Hepatocyte (in vitro differentiated cells): Measurements from ENCODE around the gene ANKRD44. TPM values are rescaled to one million over a fixed set of nuclear protein-coding genes. Genes with fewer than 3 reads are reported as not detected.

ENCODE experiments used
- DNase-seq: peaks from one replicate; pipeline ENCODE4 v3.0.0-alpha.2; 2016; ENCODE audit warnings: low spot score
- H2AFZ ChIP-seq: fragments of 200-600 bp; sonication (generic); 2 replicates; pipeline ENCODE4 v1.6.0; 2016; ENCODE audit warnings: antibody characterized with exemption, mild to moderate bottlenecking
- H3K27ac ChIP-seq: fragments of 200-600 bp; sonication (generic); 2 replicates; pipeline ENCODE4 v1.5.1; 2016; ENCODE audit warnings: mild to moderate bottlenecking
- H3K27me3 ChIP-seq: fragments of 200-600 bp; sonication (generic); 2 replicates; pipeline ENCODE4 v1.6.1; 2016
- H3K36me3 ChIP-seq: fragments of 200-600 bp; sonication (generic); replicated peaks from 2 replicates; pipeline ENCODE4 v1.5.1; 2016; ENCODE audit warnings: low read depth; ENCODE audit not compliant: insufficient read depth
- H3K4me1 ChIP-seq: fragments of 200-600 bp; sonication (generic); 2 replicates; pipeline ENCODE4 v1.5.1; 2016; ENCODE audit warnings: mild to moderate bottlenecking, moderate library complexity; ENCODE audit not compliant: insufficient read depth
- H3K4me2 ChIP-seq: fragments of 200-600 bp; sonication (generic); 2 replicates; pipeline ENCODE4 v1.6.0; 2016
- H3K4me3 ChIP-seq: fragments of 200-600 bp; sonication (generic); 2 replicates; pipeline ENCODE4 v1.5.1; 2016; ENCODE audit warnings: mild to moderate bottlenecking
- H3K79me2 ChIP-seq: fragments of 200-600 bp; sonication (generic); 2 replicates; pipeline ENCODE4 v1.6.0; 2017; ENCODE audit warnings: mild to moderate bottlenecking
- H3K9me2 ChIP-seq: fragments of 200-600 bp; sonication (generic); replicated peaks from 2 replicates; pipeline ENCODE4 v1.6.0; 2017; ENCODE audit warnings: mild to moderate bottlenecking; ENCODE audit not compliant: insufficient read depth
- H3K9me3 ChIP-seq: fragments of 200-600 bp; sonication (generic); 2 replicates; pipeline ENCODE4 v1.5.1; 2016; ENCODE audit warnings: low read depth, mild to moderate bottlenecking
- H4K20me1 ChIP-seq: fragments of 200-600 bp; sonication (generic); 2 replicates; pipeline ENCODE4 v1.6.0; 2016; ENCODE audit warnings: mild to moderate bottlenecking; ENCODE audit not compliant: insufficient read depth, poor library complexity, severe bottlenecking
- EZH2 ChIP-seq: fragments of 200-600 bp; sonication (generic); IDR thresholded peaks from 2 replicates; pipeline ENCODE4 v1.6.1; 2016; ENCODE audit warnings: antibody characterized with exemption, mild to moderate bottlenecking, borderline replicate concordance
- EZH2phosphoT487 ChIP-seq: fragments of 200-600 bp; sonication (generic); IDR thresholded peaks from one replicate; pipeline ENCODE4 v1.6.1; 2018; ENCODE audit warnings: antibody characterized with exemption, mild to moderate bottlenecking, low read depth, moderate library complexity; ENCODE audit not compliant: unreplicated experiment, severe bottlenecking
- WGBS: methylation state at CpG from one replicate; pipeline ENCODE4 v1.1.6; 2016; ENCODE audit warnings: low lambda C conversion rate; ENCODE audit errors: missing lambda C conversion rate; 5-methylcytosine and 5-hydroxymethylcytosine counted together
- polyA plus RNA-seq: library from polyadenylated mRNA; unstranded; fragments of >200 nt; fragmentation: Nextera tagmentation; extraction: Ambion mirVana; gene quantifications from 2 replicates; pipeline ENCODE4 v1.2.1, GENCODE V29; 2016
- total RNA-seq: library from RNA; depleted of rRNA; stranded (reverse); fragments of >200 nt; gene quantifications from 2 replicates; pipeline ENCODE4 v1.2.3, GENCODE V29; 2014
- TF ChIP-seq, protein P1 (sequence below): fragments of 200-600 bp; sonication (generic); IDR thresholded peaks from 2 replicates; pipeline ENCODE4 v1.5.1; 2016; ENCODE audit warnings: antibody characterized with exemption, mild to moderate bottlenecking; ENCODE audit not compliant: poor library complexity

ANKRD44 gene
- total and polyA plus RNA-seq, 2 experiments from 2014 or later, result 5.9 to 9.1 TPM

DNA sequence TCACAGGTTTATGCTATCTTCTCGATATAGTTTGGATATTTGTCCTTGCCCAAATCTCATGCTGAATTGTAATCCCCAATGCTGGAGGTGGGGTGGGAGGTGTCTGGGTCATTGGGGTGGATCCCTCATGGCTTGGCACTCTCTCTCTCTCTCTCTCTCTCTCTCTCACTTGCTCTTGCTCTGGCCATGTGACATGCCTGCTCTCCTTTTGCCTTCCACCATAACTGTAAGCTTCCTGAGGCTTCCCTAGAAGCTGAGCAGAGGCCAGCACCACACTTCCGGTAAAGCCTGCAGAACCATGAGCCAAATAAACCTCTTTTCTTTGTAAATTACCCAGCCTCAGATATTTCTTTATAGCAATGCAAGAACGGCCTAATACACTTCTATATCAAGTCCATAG, 342.8 kb downstream of the ANKRD44 start:
- Histone ChIP-seq H3K27me3 (no peaks in the 10 kb centered on the region), H3K27ac (no peak overlapping the region), H3K4me3 (no peak overlapping the region), H4K20me1 (no peaks in the 10 kb centered on the region), H3K9me2 (no peaks in the 10 kb centered on the region), H3K36me3 (no peaks in the 10 kb centered on the region), H3K4me2 (no peak overlapping the region), H3K4me1 (peaks cover 19% of the 10 kb centered on the region), H3K9me3 (no peaks in the 10 kb centered on the region), H2AFZ (no peak overlapping the region), H3K79me2 (no peaks in the 10 kb centered on the region)
- no peak for DNase-seq
- TF ChIP-seq, protein P1, sequence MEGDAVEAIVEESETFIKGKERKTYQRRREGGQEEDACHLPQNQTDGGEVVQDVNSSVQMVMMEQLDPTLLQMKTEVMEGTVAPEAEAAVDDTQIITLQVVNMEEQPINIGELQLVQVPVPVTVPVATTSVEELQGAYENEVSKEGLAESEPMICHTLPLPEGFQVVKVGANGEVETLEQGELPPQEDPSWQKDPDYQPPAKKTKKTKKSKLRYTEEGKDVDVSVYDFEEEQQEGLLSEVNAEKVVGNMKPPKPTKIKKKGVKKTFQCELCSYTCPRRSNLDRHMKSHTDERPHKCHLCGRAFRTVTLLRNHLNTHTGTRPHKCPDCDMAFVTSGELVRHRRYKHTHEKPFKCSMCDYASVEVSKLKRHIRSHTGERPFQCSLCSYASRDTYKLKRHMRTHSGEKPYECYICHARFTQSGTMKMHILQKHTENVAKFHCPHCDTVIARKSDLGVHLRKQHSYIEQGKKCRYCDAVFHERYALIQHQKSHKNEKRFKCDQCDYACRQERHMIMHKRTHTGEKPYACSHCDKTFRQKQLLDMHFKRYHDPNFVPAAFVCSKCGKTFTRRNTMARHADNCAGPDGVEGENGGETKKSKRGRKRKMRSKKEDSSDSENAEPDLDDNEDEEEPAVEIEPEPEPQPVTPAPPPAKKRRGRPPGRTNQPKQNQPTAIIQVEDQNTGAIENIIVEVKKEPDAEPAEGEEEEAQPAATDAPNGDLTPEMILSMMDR, result no peak
- TF ChIP-seq EZH2 (no peak), EZH2phosphoT487 (no peak)
- whole genome bisulfite sequencing, result 91% methylated on average over 3 of the region's 3 CpGs

DNA sequence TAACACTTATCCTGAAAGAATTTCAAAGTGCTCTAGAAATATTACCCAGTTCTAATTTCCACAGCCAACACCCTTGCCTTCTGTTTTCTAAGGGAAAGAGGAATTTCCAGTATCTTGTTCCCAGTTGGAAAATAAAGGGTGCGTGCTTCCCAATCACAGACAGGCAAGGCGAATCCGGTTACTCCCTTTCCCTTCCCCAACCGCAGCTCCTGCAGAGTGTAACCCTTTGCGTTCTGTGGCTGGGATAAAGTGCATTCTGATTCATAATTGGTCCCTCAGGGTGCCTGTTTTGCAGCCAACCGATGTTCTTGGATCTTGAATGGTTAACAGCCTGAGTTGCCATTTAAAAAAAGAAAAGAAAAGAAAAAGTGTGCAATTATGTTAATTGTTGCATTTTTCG, 343.5 kb downstream of the ANKRD44 start:
- Histone ChIP-seq H3K27ac (peak overlapping the region; percentile 41), H3K4me2 (peak overlapping the region; percentile 71), H2AFZ (peak overlapping the region; percentile 65), H3K9me3 (no peaks in the 10 kb centered on the region), H3K36me3 (no peaks in the 10 kb centered on the region), H3K79me2 (no peaks in the 10 kb centered on the region), H3K4me3 (peak overlapping the region; percentile 15), H4K20me1 (no peaks in the 10 kb centered on the region), H3K9me2 (no peaks in the 10 kb centered on the region), H3K4me1 (peaks cover 19% of the 10 kb centered on the region), H3K27me3 (no peaks in the 10 kb centered on the region)
- DNase-seq, result no peak
- no peak for TF ChIP-seq EZH2phosphoT487
- TF ChIP-seq, protein P1, result no peak
- TF ChIP-seq EZH2, result no peak
- 20% methylated on average over 7 of the region's 7 CpGs for WGBS

DNA sequence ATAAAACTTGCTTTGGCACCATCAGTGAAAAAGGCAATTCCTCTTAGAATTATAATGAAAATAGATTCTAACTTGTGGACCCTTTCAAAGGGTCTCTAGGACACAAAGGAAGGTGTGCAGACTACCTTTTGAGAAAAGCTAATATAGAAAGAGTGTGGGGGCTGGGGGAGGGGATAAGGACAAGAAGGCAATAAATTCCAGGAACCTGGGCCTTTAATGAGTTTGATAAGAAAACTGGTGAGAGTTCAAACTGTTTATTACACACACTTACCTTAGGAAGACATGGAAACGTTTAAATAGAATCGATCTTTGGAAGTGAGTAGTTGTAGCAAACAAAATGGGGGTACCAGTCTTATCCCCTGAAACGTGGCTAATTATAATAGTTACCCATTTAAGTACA, 344.5 kb downstream of the ANKRD44 start:
- no peaks in the 10 kb centered on the region for H3K9me2 ChIP-seq
- 40% methylated on average over 3 of the region's 3 CpGs for WGBS
- DNase-seq, result no peak
- H3K79me2 ChIP-seq, result no peaks in the 10 kb centered on the region
- H3K9me3 ChIP-seq, result no peaks in the 10 kb centered on the region
- peaks cover 19% of the 10 kb centered on the region for H3K4me1 ChIP-seq
- H3K27ac ChIP-seq, result peak overlapping the region; percentile 56
- no peaks in the 10 kb centered on the region for H4K20me1 ChIP-seq
- no peaks in the 10 kb centered on the region for H3K27me3 ChIP-seq
- no peak for TF ChIP-seq EZH2
- no peak for TF ChIP-seq EZH2phosphoT487
- TF ChIP-seq, protein P1, result no peak
- H3K4me3 ChIP-seq, result no peak overlapping the region
- peak overlapping the region; percentile 71 for H3K4me2 ChIP-seq
- no peaks in the 10 kb centered on the region for H3K36me3 ChIP-seq
- peak overlapping the region; percentile 65 for H2AFZ ChIP-seq

DNA sequence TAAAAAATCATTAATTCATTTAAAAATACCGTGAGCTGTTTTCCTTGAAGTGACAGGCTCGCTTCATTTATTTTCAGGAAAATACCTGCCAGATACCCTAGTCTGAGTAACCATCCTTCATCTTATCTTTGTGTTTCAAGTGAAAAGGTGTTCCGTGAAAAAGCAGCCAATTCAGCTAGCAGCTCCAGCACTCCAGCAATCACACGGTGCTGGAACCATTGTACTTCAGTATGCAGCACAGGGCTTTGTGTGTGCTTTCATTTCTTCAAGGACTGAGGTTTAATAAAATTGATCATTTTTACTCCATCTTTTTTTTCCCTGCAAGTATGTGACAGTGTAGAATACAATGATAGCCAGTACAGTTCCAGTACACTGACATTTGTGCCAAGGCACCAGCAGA, 344.9 kb downstream of the ANKRD44 start:
- Histone ChIP-seq H3K4me3 (no peak overlapping the region), H3K36me3 (no peaks in the 10 kb centered on the region), H3K4me1 (peaks cover 19% of the 10 kb centered on the region), H3K27ac (peak overlapping the region; percentile 56), H3K4me2 (peak overlapping the region; percentile 71), H3K9me2 (no peaks in the 10 kb centered on the region), H3K79me2 (no peaks in the 10 kb centered on the region), H2AFZ (no peak overlapping the region), H4K20me1 (no peaks in the 10 kb centered on the region), H3K27me3 (no peaks in the 10 kb centered on the region), H3K9me3 (no peaks in the 10 kb centered on the region)
- 51% methylated on average over 4 of the region's 4 CpGs for WGBS
- no peak for TF ChIP-seq EZH2phosphoT487
- no peak for DNase-seq
